Measurements from ENCODE around the gene ENTPD1.

The ENTPD1 gene

GRCh38 chr10:95785317-95785716 is 29.4 kb downstream of the ENTPD1 start:
- Histone ChIP-seq H3K9me2 (replicated peaks; ENCODE audit: insufficient read depth, low read length) (no peaks in the 10 kb centered on the region), H3K36me3 (replicated peaks; ENCODE audit: insufficient read depth, low read length) (no peaks in the 10 kb centered on the region), H3K4me1 (ENCODE audit: low read length) (peaks cover 14% of the 10 kb centered on the region), H2AFZ (ENCODE audit: low read length) (no peak overlapping the region), H3K4me2 (ENCODE audit: low read depth, low read length) (no peak overlapping the region), H3K9ac (ENCODE audit: low read length) (no peak overlapping the region), H3K27ac (ENCODE audit: low read length) (no peak overlapping the region), H3K4me3 (ENCODE audit: low read length) (no peak overlapping the region), H3K27me3 (replicated peaks; ENCODE audit: insufficient read depth, low read length) (no peaks in the 10 kb centered on the region), H3K79me2 (ENCODE audit: low read length) (no peaks in the 10 kb centered on the region), H3K9me3 (replicated peaks; ENCODE audit: insufficient read depth, low read length) (no peaks in the 10 kb centered on the region), H3F3A (ENCODE audit: insufficient read depth, low read length) (no peaks in the 10 kb centered on the region), H4K20me1 (ENCODE audit: insufficient read depth, low read length) (no peaks in the 10 kb centered on the region)
- no peak for DNase-seq
- TF ChIP-seq CTCF (IDR thresholded peaks at IDR 0.05; ENCODE audit: low read length): no peak
- TF ChIP-seq EZH2phosphoT487 (IDR thresholded peaks at IDR 0.05; ENCODE audit: low read length): no peak
- no peak for TF ChIP-seq EZH2 (optimal IDR thresholded peaks at IDR 0.05; ENCODE audit: low read depth, low read length)

GRCh38 chr10:95785942-95786669 is 30.1 kb downstream of the ENTPD1 start:
- no peak overlapping the region for H2AFZ ChIP-seq (ENCODE audit: low read length)
- H3K4me3 ChIP-seq (ENCODE audit: low read length): no peak overlapping the region
- no peaks in the 10 kb centered on the region for H3F3A ChIP-seq (ENCODE audit: insufficient read depth, low read length)
- no peaks in the 10 kb centered on the region for H3K9me3 ChIP-seq (replicated peaks; ENCODE audit: insufficient read depth, low read length)
- H3K79me2 ChIP-seq (ENCODE audit: low read length): no peaks in the 10 kb centered on the region
- H3K9ac ChIP-seq (ENCODE audit: low read length): no peak overlapping the region
- peaks cover 14% of the 10 kb centered on the region for H3K4me1 ChIP-seq (ENCODE audit: low read length)
- DNase-seq: no peak
- no peaks in the 10 kb centered on the region for H3K36me3 ChIP-seq (replicated peaks; ENCODE audit: insufficient read depth, low read length)
- no peaks in the 10 kb centered on the region for H3K27me3 ChIP-seq (replicated peaks; ENCODE audit: insufficient read depth, low read length)
- H4K20me1 ChIP-seq (ENCODE audit: insufficient read depth, low read length): no peaks in the 10 kb centered on the region
- H3K27ac ChIP-seq (ENCODE audit: low read length): no peak overlapping the region
- H3K4me2 ChIP-seq (ENCODE audit: low read depth, low read length): no peak overlapping the region
- TF ChIP-seq CTCF (IDR thresholded peaks at IDR 0.05; ENCODE audit: low read length) (no peak), EZH2 (optimal IDR thresholded peaks at IDR 0.05; ENCODE audit: low read depth, low read length) (no peak), EZH2phosphoT487 (IDR thresholded peaks at IDR 0.05; ENCODE audit: low read length) (no peak)
- no peaks in the 10 kb centered on the region for H3K9me2 ChIP-seq (replicated peaks; ENCODE audit: insufficient read depth, low read length)

- H3K9ac ChIP-seq (ENCODE audit: low read length): no peak overlapping the region
- DNase-seq: no peak
- no peak overlapping the region for H3K4me3 ChIP-seq (ENCODE audit: low read length)
- no peak overlapping the region for H3K4me2 ChIP-seq (ENCODE audit: low read depth, low read length)
- no peaks in the 10 kb centered on the region for H3K27me3 ChIP-seq (replicated peaks; ENCODE audit: insufficient read depth, low read length)
- H4K20me1 ChIP-seq (ENCODE audit: insufficient read depth, low read length): no peaks in the 10 kb centered on the region
- H3F3A ChIP-seq (ENCODE audit: insufficient read depth, low read length): no peaks in the 10 kb centered on the region
- H3K79me2 ChIP-seq (ENCODE audit: low read length): no peaks in the 10 kb centered on the region
- no peak for TF ChIP-seq EZH2phosphoT487 (IDR thresholded peaks at IDR 0.05; ENCODE audit: low read length)
- peaks cover 14% of the 10 kb centered on the region for H3K4me1 ChIP-seq (ENCODE audit: low read length)
- no peaks in the 10 kb centered on the region for H3K36me3 ChIP-seq (replicated peaks; ENCODE audit: insufficient read depth, low read length)
- H3K9me3 ChIP-seq (replicated peaks; ENCODE audit: insufficient read depth, low read length): no peaks in the 10 kb centered on the region
- no peak overlapping the region for H3K27ac ChIP-seq (ENCODE audit: low read length)
- no peak overlapping the region for H2AFZ ChIP-seq (ENCODE audit: low read length)
- H3K9me2 ChIP-seq (replicated peaks; ENCODE audit: insufficient read depth, low read length): no peaks in the 10 kb centered on the region
Measured at GRCh38 chr10:95787447-95787846, 31.5 kb downstream of the ENTPD1 start.

- TF ChIP-seq EZH2phosphoT487 (IDR thresholded peaks at IDR 0.05; ENCODE audit: low read length) (no peak), EZH2 (optimal IDR thresholded peaks at IDR 0.05; ENCODE audit: low read depth, low read length) (no peak), CTCF (IDR thresholded peaks at IDR 0.05; ENCODE audit: low read length) (no peak)
- no peak overlapping the region for H2AFZ ChIP-seq (ENCODE audit: low read length)
Measured at GRCh38 chr10:95788830-95789229, 32.9 kb downstream of the ENTPD1 start.

More at GRCh38 chr10:95788830-95789229, 32.9 kb downstream of the ENTPD1 start:
- Histone ChIP-seq H3K79me2 (ENCODE audit: low read length) (no peaks in the 10 kb centered on the region), H3K36me3 (replicated peaks; ENCODE audit: insufficient read depth, low read length) (no peaks in the 10 kb centered on the region), H3K27me3 (replicated peaks; ENCODE audit: insufficient read depth, low read length) (no peaks in the 10 kb centered on the region), H3K4me2 (ENCODE audit: low read depth, low read length) (no peak overlapping the region), H3K9me3 (replicated peaks; ENCODE audit: insufficient read depth, low read length) (no peaks in the 10 kb centered on the region), H3K9ac (ENCODE audit: low read length) (no peak overlapping the region), H3F3A (ENCODE audit: insufficient read depth, low read length) (no peaks in the 10 kb centered on the region), H3K4me1 (ENCODE audit: low read length) (peaks cover 9% of the 10 kb centered on the region), H4K20me1 (ENCODE audit: insufficient read depth, low read length) (no peaks in the 10 kb centered on the region), H3K27ac (ENCODE audit: low read length) (no peak overlapping the region), H3K9me2 (replicated peaks; ENCODE audit: insufficient read depth, low read length) (no peaks in the 10 kb centered on the region), H3K4me3 (ENCODE audit: low read length) (no peak overlapping the region)
- no peak for DNase-seq

All from MM.1S (cell line).